K562 (cell line): ENCODE data around the gene PAX5. TPM values are rescaled to one million over a fixed set of nuclear protein-coding genes. Genes with fewer than 3 reads are reported as not detected.

Source experiments
- ATAC-seq: fragments of 200-7000 bp; cut with Tn5 transposase; 3 replicates; pipeline ENCODE4 v1.9.1; 2020; ENCODE audit warnings: moderate library complexity
- BruUV-seq: library from RNA; stranded (reverse); fragments of 400-500 nt; replicated peaks from 2 replicates; lab custom pipeline; 2021; lab: Mats Ljungman, UMichigan
- CTCF ChIA-PET: fragments of 300-600 bp; formaldehyde crosslinking; extraction: SDS; loops from one replicate; lab custom pipeline; 2021; ENCODE audit warnings: low intra/inter-chr PET ratio; lab: Yijun Ruan, JAX
- POLR2A ChIA-PET: fragments of 300-600, 350-650 bp; sonication (Branson Sonifier 250); formaldehyde crosslinking; extraction: SDS; loops from one replicate; lab custom pipeline; 2021; ENCODE audit warnings: antibody characterized with exemption, inconsistent platforms; lab: Yijun Ruan, JAX
- DNase-seq, 4 experiments: peaks; one replicate each; pipeline versions ENCODE4 v3.0.0 to v3.0.0-alpha.2; 2011 to 2018; ENCODE audit warnings: low spot score in 3 of 4, mixed read lengths in 3 of 4; ENCODE audit errors: extremely low read depth in 1 of 4
- FAIRE-seq: peaks from 2 replicates; lab custom pipeline; 2011; peaks lifted over from hg19 to GRCh38; lab: Jason Lieb, UNC
- H2AFZ ChIP-seq: 2 replicates; pipeline ENCODE4 v1.6.0; 2011; ENCODE audit warnings: low read depth, low read length, control low read depth, inconsistent platforms
- H3K27ac ChIP-seq: fragments of 200-600 bp; 3 replicates; pipeline ENCODE4 v1.8.0; 2011; ENCODE audit warnings: low read depth, mild to moderate bottlenecking, control low read depth, inconsistent platforms, low read length, moderate library complexity, mixed read lengths; ENCODE audit errors: extremely low read depth
- H3K27me3 ChIP-seq, 2 experiments: fragments of 300-600 bp in 1 of 2; 2 replicates in 1 of 2; 3 replicates in 1 of 2; pipeline versions ENCODE4 v1.6.0 to v1.8.0; 2011; ENCODE audit warnings: inconsistent platforms in 2 of 2, low read length in 2 of 2, mild to moderate bottlenecking in 1 of 2, mixed read lengths in 1 of 2, moderate library complexity in 1 of 2; ENCODE audit not compliant: control insufficient read depth in 2 of 2, insufficient read depth in 2 of 2
- H3K36me3 ChIP-seq: fragments of 300-600 bp; 3 replicates; pipeline ENCODE4 v1.8.0; 2011; ENCODE audit warnings: mild to moderate bottlenecking, low read length, inconsistent platforms; ENCODE audit not compliant: control insufficient read depth, insufficient read depth
- H3K4me1 ChIP-seq, 2 experiments: fragments of 200-600 bp in 1 of 2; replicated peaks in 1 of 2; 2 replicates in 1 of 2; 3 replicates in 1 of 2; pipeline versions ENCODE4 v1.5.1 to v1.8.0; 2011; ENCODE audit warnings: inconsistent platforms in 2 of 2, low read length in 2 of 2, mild to moderate bottlenecking in 1 of 2, mixed read lengths in 1 of 2, moderate library complexity in 1 of 2; ENCODE audit not compliant: control insufficient read depth in 2 of 2, insufficient read depth in 2 of 2
- H3K4me2 ChIP-seq: 2 replicates; pipeline ENCODE4 v1.6.1; 2011; ENCODE audit warnings: low read length, control low read depth, inconsistent platforms, mixed read lengths; ENCODE audit not compliant: insufficient read depth
- H3K4me3 ChIP-seq: fragments of 200-600 bp; sonication (generic), shearing (Covaris generic); 2 replicates; pipeline ENCODE4 v1.5.1; 2016; ENCODE audit warnings: control low read depth, inconsistent platforms
- H3K79me2 ChIP-seq: fragments of 200-600 bp; 3 replicates; pipeline ENCODE4 v1.8.0; 2011; ENCODE audit warnings: low read length, inconsistent platforms; ENCODE audit not compliant: control insufficient read depth, insufficient read depth
- H3K9ac ChIP-seq, 2 experiments: 2 replicates each; pipeline versions ENCODE4 v1.6.0 to v1.6.1; 2011; ENCODE audit warnings: low read depth in 2 of 2, low read length in 2 of 2, control low read depth in 1 of 2, inconsistent platforms in 1 of 2, mild to moderate bottlenecking in 1 of 2, mixed read lengths in 1 of 2; ENCODE audit not compliant: insufficient read depth in 1 of 2
- H3K9me1 ChIP-seq: one replicate; pipeline ENCODE4 v1.6.0; 2011; ENCODE audit warnings: inconsistent platforms, mild to moderate bottlenecking, low read length, moderate library complexity; ENCODE audit not compliant: control insufficient read depth, insufficient read depth
- H3K9me3 ChIP-seq: replicated peaks from 2 replicates; pipeline ENCODE4 v1.5.1; 2011; ENCODE audit warnings: low read depth, low read length, inconsistent platforms; ENCODE audit not compliant: control insufficient read depth, insufficient read depth
- H4K20me1 ChIP-seq: replicated peaks from 2 replicates; pipeline ENCODE4 v1.6.1; 2011; ENCODE audit warnings: low read length, inconsistent platforms, mixed read lengths; ENCODE audit not compliant: control insufficient read depth, insufficient read depth
- ARID2 ChIP-seq: fragments of 450-650 bp; IDR thresholded peaks from 2 replicates; pipeline ENCODE4 v1.6.1; 2017; ENCODE audit warnings: antibody characterized with exemption, mild to moderate bottlenecking
- CSDE1 ChIP-seq, 2 experiments: fragments of 450-650 bp; IDR thresholded peaks; 2 replicates each; pipeline ENCODE4 v1.6.1; 2016; ENCODE audit warnings: mild to moderate bottlenecking in 1 of 2
- DDX20 ChIP-seq: fragments of 450-650 bp; IDR thresholded peaks from 2 replicates; pipeline ENCODE4 v1.6.1; 2016; ENCODE audit warnings: missing genetic modification characterization, low read depth, mild to moderate bottlenecking, missing compliant biosample characterization, moderate library complexity
- DMBX1 ChIP-seq: fragments of 250-450 bp; sonication (Bioruptor Pico); IDR thresholded peaks from 2 replicates; pipeline ENCODE4 v1.8.0; 2022; ENCODE audit warnings: inconsistent platforms, mild to moderate bottlenecking, moderate library complexity, borderline replicate concordance
- HNRNPLL ChIP-seq: fragments of 200-400 bp; formaldehyde crosslinking; IDR thresholded peaks from 2 replicates; pipeline ENCODE4 v1.6.1; 2017; ENCODE audit warnings: low read length, low read depth, mild to moderate bottlenecking; ENCODE audit not compliant: poor library complexity, severe bottlenecking
- L3MBTL2 ChIP-seq: fragments of 450-650 bp; IDR thresholded peaks from 2 replicates; pipeline ENCODE4 v1.6.1; 2016; ENCODE audit warnings: mild to moderate bottlenecking, moderate library complexity
- TFE3 ChIP-seq: fragments of 450-650 bp; formaldehyde crosslinking; IDR thresholded peaks from 2 replicates; pipeline ENCODE4 v1.4.0; 2020; ENCODE audit warnings: mild to moderate bottlenecking, mixed read lengths
- ZNF24 ChIP-seq: fragments of 450-650 bp; IDR thresholded peaks from 2 replicates; pipeline ENCODE4 v1.6.1; 2016
- ZNF507 ChIP-seq: conservative IDR thresholded peaks from 2 replicates; pipeline ENCODE4 v1.6.1; 2017; ENCODE audit warnings: missing genetic modification characterization, missing compliant biosample characterization
- WGBS: fragments of 100-300 bp; shearing (Covaris generic); methylation state at CpG from one replicate; pipeline ENCODE4 v1.1.6; 2016; ENCODE audit warnings: low coverage, mixed read lengths; ENCODE audit not compliant: insufficient coverage; ENCODE audit errors: missing lambda C conversion rate; 5-methylcytosine and 5-hydroxymethylcytosine counted together
- in situ Hi-C: fragments of 300-500 bp; cut with MboI; formaldehyde crosslinking; loops from 4 replicates; pipeline ENCODE4 v1.15.0; 2018; ENCODE audit warnings: inconsistent platforms, mixed read lengths
- intact Hi-C: fragments of 100-400 bp; cut with micrococcal nuclease; formaldehyde crosslinking; loops from 2 replicates; pipeline ENCODE4 v1.14.2; 2022
- polyA plus RNA-seq, 8 experiments: library from polyadenylated mRNA; depleted of rRNA in 4 of 8; stranded (reverse) in 5 of 8; unstranded in 3 of 8; fragments of >200 nt; fragmentation: Nextera tagmentation in 2 of 8; fragmentation: Illumina TruSeq in 1 of 8; extraction: Ambion mirVana in 2 of 8; extraction: Trizol in 1 of 8; gene quantifications; 2 replicates each; pipeline versions ENCODE4 v1.2.1 to v1.2.3, GENCODE V29; 2011 to 2014; ENCODE audit warnings: inconsistent platforms in 1 of 8, missing spikeins in 1 of 8
- total RNA-seq, 7 experiments: library from RNA; depleted of rRNA in 6 of 7; stranded (reverse); fragments of >200 nt in 6 of 7; fragmentation: Illumina TruSeq in 2 of 7; extraction: Trizol in 2 of 7; gene quantifications; 2 replicates each; pipeline versions ENCODE4 v1.2.1 to v1.2.3, GENCODE V29; 2011 to 2021; ENCODE audit warnings: low replicate concordance in 1 of 7
- TF ChIP-seq, protein P1 (sequence below): sonication (generic); formaldehyde crosslinking; IDR thresholded peaks from 2 replicates; pipeline ENCODE4 v1.8.1; 2022; ENCODE audit warnings: missing genetic modification reagents
- TF ChIP-seq, protein P2 (sequence below): fragments of 450-650 bp; IDR thresholded peaks from 2 replicates; pipeline ENCODE4 v1.6.1; 2017; ENCODE audit warnings: antibody characterized with exemption
- TF ChIP-seq, protein P3 (sequence below): sonication (generic); formaldehyde crosslinking; IDR thresholded peaks from 2 replicates; pipeline ENCODE4 v1.8.1; 2023; ENCODE audit warnings: mild to moderate bottlenecking, missing genetic modification reagents, moderate library complexity

Gene PAX5
- total and polyA plus RNA-seq, 9 of the 15 experiments (the other 6 are each of a cell fraction or from before 2014, with no cell fraction given), result 0.03 to 0.09 TPM; not detected in 7

DNA sequence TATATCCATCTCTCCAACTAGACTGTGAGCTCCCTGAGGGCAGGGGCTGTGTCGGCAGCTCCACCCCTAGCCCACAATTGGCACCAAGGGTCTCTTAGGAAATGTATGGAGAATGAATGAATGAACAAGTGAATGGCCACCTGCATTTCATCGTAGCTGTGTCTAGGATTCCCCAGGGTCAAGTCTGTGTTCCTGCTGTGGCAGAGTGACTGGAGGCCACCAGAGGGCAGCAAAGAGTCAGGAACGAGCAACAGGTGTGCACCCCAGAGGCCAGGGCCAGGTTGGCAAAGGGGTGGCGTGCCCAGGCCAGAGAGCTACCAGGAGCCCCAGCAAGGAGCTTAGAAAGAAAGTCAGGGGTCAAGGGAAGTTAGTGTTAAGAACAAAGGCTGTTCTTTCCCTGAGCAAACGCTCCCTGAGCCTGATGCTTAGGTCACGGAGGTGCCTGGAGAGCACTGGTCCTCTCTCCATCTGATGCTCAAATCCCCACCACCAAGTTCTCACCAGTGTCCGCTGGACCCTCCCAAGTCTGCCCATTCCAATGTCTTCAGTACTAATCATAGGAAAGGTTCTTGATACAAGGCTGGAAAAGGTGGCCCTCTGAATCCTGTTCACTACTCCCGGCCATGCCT is 160.7 kb downstream of the PAX5 start (continued):
- peak; percentile 85 for TF ChIP-seq ZNF24
- TF ChIP-seq ARID2, result peak; percentile 37; the same call in 1 of the 2 replicates
- no peak for TF ChIP-seq ZNF507 (tag)

- ATAC-seq (no peak), DNase-seq (no peak), FAIRE-seq (no peak)
- H3K27ac ChIP-seq, result no peak overlapping the region
- ChIA-PET CTCF (interaction anchor here (1.8 kb wide), 1 partner anchor 119 kb away, joined by 7 read pairs; no protein-coding TSS in a partner anchor), POLR2A (interaction anchor here (1.0 kb wide), 1 partner anchor 109 kb away, joined by 3 read pairs; no protein-coding TSS in a partner anchor)
- H3K79me2 ChIP-seq, result no peaks in the 10 kb centered on the region
- H3K27me3 ChIP-seq, result peaks cover 2 to 40% of the 10 kb centered on the region in 2 experiments; a peak in 3 of 5 replicates
- no peaks in the 10 kb centered on the region for H3K9me3 ChIP-seq
- intact Hi-C loops (loop anchor here (1.0 kb wide), 1 partner anchor 119 kb away; no protein-coding TSS in a partner anchor), in situ Hi-C loops (loop anchor here (5.0 kb wide), 1 partner anchor 115 kb away; no protein-coding TSS in a partner anchor)
- 0% methylated on average over 2 of the region's 3 CpGs for WGBS
- H3K36me3 ChIP-seq, result no peaks in the 10 kb centered on the region
- BruUV-seq, result no TSS peak
- H3K4me3 ChIP-seq, result no peak overlapping the region
- no peaks in the 10 kb centered on the region for H4K20me1 ChIP-seq
- H3K9me1 ChIP-seq, result no peaks in the 10 kb centered on the region
- H2AFZ ChIP-seq, result no peak overlapping the region
- H3K4me1 ChIP-seq, result no peaks in the 10 kb centered on the region
- H3K4me2 ChIP-seq, result no peak overlapping the region
- H3K9ac ChIP-seq, result no peak overlapping the region
- no peak for TF ChIP-seq DMBX1
- TF ChIP-seq, protein P1, sequence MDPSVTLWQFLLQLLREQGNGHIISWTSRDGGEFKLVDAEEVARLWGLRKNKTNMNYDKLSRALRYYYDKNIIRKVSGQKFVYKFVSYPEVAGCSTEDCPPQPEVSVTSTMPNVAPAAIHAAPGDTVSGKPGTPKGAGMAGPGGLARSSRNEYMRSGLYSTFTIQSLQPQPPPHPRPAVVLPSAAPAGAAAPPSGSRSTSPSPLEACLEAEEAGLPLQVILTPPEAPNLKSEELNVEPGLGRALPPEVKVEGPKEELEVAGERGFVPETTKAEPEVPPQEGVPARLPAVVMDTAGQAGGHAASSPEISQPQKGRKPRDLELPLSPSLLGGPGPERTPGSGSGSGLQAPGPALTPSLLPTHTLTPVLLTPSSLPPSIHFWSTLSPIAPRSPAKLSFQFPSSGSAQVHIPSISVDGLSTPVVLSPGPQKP (CRISPR knock-in tag), result no peak
- TF ChIP-seq L3MBTL2, result no peak
- no peak for TF ChIP-seq TFE3
- TF ChIP-seq, protein P2, sequence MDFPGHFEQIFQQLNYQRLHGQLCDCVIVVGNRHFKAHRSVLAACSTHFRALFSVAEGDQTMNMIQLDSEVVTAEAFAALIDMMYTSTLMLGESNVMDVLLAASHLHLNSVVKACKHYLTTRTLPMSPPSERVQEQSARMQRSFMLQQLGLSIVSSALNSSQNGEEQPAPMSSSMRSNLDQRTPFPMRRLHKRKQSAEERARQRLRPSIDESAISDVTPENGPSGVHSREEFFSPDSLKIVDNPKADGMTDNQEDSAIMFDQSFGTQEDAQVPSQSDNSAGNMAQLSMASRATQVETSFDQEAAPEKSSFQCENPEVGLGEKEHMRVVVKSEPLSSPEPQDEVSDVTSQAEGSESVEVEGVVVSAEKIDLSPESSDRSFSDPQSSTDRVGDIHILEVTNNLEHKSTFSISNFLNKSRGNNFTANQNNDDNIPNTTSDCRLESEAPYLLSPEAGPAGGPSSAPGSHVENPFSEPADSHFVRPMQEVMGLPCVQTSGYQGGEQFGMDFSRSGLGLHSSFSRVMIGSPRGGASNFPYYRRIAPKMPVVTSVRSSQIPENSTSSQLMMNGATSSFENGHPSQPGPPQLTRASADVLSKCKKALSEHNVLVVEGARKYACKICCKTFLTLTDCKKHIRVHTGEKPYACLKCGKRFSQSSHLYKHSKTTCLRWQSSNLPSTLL, result no peak
- TF ChIP-seq, protein P3, sequence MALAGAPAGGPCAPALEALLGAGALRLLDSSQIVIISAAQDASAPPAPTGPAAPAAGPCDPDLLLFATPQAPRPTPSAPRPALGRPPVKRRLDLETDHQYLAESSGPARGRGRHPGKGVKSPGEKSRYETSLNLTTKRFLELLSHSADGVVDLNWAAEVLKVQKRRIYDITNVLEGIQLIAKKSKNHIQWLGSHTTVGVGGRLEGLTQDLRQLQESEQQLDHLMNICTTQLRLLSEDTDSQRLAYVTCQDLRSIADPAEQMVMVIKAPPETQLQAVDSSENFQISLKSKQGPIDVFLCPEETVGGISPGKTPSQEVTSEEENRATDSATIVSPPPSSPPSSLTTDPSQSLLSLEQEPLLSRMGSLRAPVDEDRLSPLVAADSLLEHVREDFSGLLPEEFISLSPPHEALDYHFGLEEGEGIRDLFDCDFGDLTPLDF (CRISPR knock-in tag), result no peak
- no peak for TF ChIP-seq DDX20 (tag)
- TF ChIP-seq CSDE1 (IDR thresholded peaks at IDR 0.05), result no peak
- no peak for TF ChIP-seq HNRNPLL
Observed at GRCh38 chr9:36872641-36873040, 161.4 kb downstream of the PAX5 start.
